GM12801 (cell line): ENCODE data around the gene SLC30A9.

Source experiments
- TF ChIP-seq, protein P1 (sequence below): IDR thresholded peaks from one replicate; pipeline ENCODE4 v1.5.1; 2011; ENCODE audit warnings: control low read depth; ENCODE audit not compliant: insufficient read length; ENCODE audit errors: extremely low read depth

SLC30A9 gene

DNA sequence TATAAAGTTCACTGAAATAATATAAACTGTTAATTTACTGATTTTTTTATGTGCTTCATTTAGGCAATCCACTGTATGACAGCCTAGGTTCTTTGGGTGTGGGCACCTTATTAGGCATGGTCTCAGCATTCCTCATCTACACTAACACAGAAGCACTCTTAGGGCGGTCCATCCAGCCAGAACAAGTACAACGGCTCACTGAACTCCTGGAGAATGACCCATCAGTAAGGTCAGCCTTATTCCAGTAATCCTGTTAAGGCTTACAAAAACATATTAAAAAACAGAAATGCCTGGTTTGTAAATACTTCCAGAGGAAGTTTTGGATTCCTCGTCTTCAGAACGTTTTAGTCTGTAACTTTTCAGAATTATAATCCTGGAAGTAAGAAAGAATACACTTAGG lies 80.1 kb downstream of the SLC30A9 start:
- TF ChIP-seq, protein P1, sequence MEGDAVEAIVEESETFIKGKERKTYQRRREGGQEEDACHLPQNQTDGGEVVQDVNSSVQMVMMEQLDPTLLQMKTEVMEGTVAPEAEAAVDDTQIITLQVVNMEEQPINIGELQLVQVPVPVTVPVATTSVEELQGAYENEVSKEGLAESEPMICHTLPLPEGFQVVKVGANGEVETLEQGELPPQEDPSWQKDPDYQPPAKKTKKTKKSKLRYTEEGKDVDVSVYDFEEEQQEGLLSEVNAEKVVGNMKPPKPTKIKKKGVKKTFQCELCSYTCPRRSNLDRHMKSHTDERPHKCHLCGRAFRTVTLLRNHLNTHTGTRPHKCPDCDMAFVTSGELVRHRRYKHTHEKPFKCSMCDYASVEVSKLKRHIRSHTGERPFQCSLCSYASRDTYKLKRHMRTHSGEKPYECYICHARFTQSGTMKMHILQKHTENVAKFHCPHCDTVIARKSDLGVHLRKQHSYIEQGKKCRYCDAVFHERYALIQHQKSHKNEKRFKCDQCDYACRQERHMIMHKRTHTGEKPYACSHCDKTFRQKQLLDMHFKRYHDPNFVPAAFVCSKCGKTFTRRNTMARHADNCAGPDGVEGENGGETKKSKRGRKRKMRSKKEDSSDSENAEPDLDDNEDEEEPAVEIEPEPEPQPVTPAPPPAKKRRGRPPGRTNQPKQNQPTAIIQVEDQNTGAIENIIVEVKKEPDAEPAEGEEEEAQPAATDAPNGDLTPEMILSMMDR, result no peak

DNA sequence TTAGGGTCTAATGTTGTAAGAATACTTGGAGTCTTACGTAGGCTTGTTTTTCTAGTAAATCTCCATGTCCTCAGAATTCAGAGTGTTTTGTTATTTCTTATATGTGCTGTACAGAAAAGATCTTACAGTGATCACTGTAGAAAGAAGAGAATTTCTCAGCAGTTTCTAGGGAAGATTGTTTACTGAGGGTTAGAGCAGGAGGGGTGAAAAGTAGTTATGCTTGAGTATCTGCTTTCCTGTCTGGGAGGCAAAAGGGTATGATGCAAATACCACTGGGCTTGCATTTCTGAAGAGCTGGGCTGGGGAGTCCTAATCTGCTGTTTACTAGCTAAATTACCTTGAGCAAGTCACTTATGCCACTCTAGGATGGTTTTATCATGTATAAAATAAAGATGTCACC lies 84.0 kb downstream of the SLC30A9 start:
- TF ChIP-seq, protein P1, result no peak

DNA sequence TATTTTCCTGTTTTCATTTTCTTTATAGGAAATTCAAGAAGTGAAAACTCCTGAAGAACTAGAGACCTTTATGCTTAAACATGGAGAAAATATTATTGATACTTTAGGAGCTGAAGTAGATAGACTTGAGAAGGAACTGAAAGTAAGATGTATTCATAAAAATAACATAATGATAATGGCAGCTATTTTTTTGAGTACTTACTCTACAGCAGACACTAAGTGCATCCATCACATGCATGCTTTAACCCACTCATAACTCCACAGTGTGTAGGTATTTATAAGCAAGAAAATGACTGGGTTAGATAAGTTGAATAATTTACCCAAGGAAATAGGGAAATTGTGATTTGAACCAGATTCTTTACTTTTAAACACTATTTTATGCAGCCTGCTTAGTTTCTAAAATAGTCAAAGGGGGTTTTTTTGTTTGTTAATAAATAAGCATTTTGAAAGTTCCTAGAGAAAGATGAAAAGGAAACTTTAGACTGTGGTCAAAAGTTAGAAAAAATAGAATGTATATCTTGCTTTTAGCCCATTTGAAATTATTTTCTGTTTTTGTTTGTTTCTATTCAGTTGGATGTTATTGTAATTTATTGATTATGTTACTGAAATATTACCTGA lies 88.0 kb downstream of the SLC30A9 start:
- TF ChIP-seq, protein P1, result no peak

DNA sequence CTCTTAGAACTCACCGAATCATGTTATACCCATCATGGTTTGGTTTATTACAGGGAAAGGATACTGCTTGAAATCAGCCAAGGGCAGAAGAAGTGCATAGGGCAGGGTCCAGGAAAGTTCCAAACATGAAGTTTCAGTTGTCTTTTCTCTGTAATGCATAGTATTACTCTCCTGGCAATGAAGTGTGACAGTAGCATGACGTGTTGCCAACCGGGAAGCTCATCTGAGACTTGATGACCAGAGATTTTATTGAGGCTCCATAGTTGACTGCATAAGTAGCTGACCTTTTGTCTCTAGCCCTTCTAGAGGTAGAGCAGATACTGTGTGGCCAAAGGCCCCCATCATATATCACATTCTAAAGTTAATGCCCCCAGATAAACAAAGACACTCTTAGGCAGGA lies 90.0 kb downstream of the SLC30A9 start:
- TF ChIP-seq, protein P1, result no peak

DNA sequence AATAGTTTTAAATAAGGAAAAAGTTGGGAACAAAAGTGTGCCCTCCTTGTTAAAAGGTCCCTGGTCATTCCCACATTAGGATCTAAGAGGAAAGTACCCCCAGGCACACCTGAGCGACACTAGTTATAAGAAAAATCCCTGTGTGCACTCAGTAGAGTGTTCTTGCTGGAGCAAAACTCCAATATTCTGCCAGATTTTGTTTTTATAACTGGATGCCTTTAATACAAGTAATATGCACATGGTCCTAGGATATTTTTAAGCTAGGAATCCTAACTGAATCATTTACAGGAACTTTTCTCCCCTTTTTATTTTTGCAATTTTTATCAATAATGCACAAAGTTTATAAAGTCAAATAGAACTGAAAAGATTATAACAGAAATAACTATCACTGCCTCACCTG lies 93.5 kb downstream of the SLC30A9 start:
- TF ChIP-seq, protein P1, result no peak

DNA sequence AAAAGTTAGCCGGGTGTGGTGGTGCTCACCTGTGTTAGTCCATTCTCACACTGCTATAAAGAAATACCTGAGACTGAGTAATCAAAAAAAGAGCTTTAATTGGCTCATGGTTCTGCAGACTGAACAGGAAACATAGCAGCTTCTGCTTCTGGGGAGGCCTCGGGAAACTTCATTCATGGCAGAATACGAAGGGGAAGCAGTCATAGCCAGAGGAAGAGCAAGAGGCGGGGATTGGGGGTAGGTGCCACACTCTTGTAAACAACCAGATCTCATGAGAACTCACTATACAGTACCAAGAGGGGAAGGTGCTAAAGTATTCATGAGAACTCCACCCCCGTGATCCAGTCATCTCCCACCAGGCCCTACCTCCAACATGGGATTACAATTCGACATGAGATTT lies 98.1 kb downstream of the SLC30A9 start:
- TF ChIP-seq, protein P1, result no peak

DNA sequence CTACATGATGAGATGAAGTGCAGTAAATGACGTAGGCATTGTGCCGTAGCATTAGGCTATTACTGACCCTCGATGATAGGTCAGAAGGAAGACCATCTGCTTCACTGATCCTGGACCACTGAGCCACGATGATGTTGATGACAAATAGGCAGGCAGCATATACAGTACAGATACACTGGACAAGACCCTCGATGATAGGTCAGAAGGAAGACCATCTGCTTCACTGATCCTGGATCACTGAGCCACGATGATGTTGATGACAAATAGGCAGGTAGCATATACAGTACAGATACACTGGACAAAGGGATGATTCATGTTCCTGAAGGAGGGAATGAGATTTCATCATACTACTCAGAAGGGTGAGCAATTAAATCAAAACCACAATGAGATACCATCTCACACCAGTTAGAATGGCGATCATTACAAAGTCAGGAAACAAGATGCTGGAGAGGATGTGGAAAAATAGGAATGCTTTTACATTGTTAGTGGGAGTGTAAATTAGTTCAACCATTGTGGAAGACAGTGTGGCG lies 111.2 kb downstream of the SLC30A9 start:
- TF ChIP-seq, protein P1, result no peak
